NCI-H2029 treated with DMSO at 0.1 percent for 48 hours (cell line): Measurements from ENCODE around the gene CSE1L.
"Not testable (repeated sequence)": the region's sequence is repeated elsewhere in the genome, so short reads cannot be mapped to it uniquely, and the experiment has no call there.

Experiments
- DNase-seq: peaks from one replicate; lab custom pipeline; 2025; lab: John Stamatoyannopoulos, UW

Gene CSE1L

DNA sequence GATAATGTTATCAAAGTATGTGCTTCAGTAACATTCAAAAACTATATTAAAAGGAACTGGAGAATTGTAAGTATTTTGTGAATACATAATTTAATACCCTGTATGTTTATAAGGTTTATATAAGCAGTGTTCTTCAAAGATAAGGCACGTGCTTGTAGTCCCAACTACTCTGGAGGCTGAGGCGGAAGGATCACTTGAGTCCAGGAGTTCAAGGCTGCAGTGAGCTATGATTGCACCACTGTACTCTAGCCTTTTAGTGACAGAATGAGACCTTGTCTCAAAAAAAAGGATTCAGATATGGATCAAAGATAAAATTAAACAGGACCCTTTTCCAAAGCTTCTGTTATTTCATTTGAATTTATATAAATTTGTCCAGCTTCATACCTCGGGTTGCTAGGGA lies 17.2 kb downstream of the CSE1L start:
- DNase-seq: no peak

DNA sequence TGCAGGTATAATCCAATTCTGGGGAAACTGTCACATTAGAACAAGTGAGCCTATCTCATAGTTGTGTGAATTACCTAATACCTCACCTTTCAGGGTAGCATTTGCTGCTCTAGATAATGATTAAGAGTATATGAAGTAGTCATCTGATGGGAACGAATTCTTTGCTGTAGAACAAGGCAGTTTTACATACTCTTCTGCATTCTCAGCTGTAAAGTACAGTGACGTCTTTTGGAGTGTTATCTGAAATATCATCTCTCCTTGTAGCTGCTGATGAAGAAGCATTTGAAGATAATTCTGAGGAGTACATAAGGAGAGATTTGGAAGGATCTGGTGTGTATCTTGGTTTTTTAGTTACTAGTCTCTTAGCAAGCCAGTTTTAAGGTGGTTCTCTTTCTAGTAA lies 28.4 kb downstream of the CSE1L start:
- DNase-seq: no peak

DNA sequence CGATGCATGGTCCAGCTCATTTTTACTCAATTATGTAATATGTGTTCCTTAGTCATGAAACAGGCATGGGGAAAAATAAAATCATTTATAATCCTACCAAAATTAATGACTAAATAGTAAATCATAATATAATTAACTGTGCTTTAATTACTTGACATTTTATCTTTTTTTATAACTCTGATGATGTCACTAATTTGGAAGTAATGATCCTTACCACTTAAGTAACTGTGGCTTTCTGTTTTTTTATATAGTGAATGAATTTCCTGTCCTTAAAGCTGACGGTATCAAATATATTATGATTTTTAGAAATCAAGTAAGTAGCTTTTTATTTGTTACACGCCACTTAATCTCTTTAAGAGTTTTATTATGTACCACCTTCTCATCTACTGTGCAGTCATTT lies 32.2 kb downstream of the CSE1L start:
- no peak for DNase-seq

DNA sequence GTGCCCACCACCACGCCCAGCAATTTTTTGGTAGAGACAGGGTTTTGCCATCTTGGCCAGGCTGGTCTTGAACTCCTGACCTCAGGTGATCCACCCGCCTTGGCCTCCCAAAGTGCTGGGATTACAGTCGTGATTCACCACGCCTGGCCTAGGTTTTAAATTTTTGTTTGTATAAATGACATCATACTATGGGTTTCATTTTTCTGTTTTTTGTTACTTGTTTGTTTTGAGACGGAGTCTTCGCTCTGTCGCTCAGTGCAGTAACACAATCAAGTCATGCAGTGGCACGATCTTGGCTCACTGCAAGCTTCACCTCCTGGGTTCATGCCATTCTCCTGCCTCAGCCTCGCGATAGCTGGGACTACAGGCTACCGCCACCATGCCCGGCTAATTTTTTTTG lies 36.2 kb downstream of the CSE1L start:
- DNase-seq: not testable (repeated sequence)

DNA sequence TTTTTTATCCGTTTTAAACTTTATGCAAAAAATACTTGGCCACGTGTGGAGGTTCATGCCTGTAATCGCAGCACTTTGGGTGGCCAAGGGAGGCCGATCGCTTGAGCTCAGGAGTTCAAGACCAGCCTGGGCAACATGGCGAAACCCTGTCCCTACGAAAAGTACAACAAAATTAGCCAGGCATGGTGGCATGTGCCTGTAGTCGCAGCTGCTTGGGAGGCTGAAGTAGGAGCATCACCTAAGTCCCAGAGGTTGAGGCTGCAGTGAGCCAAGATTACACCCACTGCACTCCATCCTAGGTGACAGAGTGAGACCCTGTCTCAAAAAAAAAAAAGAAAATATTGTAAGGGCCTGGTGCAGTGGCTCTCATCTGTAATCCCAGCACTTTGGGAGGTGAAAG lies 45.0 kb downstream of the CSE1L start:
- DNase-seq: no peak

DNA sequence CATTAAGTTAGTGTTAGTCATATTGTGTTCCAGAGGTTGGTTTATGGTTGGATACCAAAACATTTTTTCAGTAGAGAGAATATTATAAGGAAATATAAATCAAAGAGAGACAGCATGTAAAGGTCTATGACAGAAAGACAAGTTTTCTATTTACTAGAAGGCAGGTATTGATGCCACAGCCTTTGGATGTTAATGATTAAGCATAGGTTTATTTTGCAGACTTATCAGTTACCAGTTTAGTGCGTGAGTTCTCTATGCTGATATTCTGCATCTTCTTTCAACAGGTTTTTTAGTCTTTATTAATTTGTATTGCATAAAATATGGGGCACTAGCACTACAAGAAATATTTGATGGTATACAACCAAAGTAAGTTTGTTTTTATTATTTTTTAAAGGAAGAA lies 45.6 kb downstream of the CSE1L start:
- no peak for DNase-seq

DNA sequence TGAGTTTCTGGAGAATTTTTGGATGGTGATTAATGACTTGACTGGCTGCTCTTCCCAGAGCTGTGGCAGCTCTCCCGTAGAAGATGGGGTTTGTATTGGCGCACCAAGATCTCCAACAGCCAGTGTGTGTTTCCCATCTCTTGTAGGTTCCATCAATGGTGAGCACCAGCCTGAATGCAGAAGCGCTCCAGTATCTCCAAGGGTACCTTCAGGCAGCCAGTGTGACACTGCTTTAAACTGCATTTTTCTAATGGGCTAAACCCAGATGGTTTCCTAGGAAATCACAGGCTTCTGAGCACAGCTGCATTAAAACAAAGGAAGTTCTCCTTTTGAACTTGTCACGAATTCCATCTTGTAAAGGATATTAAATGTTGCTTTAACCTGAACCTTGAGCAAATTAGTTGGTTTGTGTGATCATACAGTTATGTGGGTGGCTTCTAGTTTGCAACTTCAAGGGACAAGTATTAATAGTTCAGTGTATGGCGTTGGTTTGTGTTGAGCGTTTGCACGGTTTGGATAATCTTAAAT lies 50.2 kb downstream of the CSE1L start:
- DNase-seq: no peak

DNA sequence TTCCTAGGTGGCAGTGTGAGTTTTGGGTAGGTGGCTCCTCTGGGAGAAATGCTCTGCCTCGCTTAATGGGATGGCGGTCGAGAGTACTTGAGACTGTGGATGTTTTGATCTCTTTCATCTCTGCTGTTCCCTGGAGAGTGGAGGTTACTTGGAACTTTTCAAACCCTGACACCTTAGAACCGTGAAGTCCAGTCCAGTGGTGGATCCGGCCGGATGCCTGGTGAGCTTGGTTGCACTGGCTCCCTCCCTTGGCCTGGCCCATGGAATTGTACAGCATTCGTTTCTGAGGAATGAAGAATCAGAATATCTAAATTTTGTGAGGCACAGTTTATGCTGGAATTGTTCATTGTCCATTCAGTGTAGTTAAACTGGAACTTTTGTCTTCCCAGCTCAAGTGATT lies 51.0 kb downstream of the CSE1L start:
- no peak for DNase-seq

DNA sequence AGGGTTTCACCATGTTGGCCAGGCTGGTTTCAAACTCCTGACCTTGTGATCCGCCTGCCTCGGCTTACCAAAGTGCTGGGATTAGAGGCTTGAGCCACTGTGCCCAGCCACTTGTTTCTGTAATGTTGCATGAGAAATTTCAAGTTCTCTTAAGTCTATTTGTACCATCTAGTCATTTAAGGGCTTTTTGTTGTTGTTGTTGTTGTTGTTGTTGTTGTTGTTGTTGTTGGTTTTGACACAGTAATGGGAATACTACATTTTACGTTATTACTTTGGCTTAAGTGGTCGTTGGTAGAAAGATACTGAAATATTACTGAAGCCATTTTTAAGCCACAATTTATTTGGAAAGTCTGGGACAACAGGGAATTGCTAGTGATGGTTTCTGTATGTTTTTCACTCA lies 52.0 kb downstream of the CSE1L start:
- no peak for DNase-seq

DNA sequence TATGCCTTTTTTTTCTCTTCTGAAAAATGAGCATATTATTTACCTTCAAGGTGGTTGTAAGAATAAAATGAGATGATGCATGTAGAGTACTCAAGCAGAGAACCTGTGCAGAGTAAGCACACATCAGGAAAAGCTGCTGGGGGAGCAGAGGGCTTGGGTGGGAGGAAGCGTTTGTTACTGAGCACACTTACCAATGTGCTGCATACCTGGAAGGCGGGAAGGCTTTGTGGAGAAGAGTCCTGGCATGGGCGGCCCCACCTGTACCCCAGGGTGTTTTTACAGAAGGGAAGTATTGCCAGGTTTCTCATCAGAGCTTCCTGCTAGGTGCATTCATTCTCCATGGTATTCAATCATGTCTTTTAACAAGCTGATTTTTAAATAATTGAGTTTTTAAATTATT lies 52.9 kb downstream of the CSE1L start:
- DNase-seq: no peak

DNA sequence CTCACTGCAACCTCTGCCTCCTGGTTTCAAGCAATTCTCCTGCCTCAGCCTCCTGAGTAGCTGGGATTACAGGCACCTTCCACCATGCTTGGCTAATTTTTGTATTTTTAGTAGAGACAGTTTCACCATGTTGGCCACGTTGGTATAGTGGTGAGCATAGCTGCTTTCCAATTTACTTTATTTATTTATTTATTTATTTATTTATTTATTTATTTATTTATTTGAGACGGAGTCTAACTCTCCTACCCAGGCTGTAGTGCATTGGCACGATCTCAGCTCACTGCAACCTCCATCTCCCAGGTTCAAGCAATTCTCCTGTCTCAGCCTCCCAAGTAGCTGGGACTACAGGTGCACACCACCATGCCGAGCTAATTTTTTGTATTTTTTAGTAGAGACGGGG lies 54.2 kb downstream of the CSE1L start:
- DNase-seq: not testable (repeated sequence)

DNA sequence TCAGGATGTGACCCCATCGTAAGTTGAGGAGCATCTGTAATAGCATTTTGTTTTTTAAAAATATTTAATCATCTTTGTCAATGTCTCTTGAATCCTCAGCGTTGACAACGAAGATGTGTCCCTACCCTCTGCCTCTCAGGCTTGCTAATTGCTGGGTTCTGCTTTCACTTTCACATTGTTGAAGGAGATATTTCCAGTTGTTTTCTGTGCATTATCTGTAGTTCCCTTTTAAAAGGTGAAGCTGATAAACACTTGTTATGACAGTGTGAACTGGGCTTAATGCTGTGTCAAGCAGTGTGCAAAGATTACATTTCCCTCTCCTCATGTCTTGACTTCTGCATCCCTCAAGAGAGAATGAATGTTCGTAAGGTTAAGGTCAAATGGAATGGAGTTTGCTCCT lies 54.9 kb downstream of the CSE1L start:
- DNase-seq: no peak

DNA sequence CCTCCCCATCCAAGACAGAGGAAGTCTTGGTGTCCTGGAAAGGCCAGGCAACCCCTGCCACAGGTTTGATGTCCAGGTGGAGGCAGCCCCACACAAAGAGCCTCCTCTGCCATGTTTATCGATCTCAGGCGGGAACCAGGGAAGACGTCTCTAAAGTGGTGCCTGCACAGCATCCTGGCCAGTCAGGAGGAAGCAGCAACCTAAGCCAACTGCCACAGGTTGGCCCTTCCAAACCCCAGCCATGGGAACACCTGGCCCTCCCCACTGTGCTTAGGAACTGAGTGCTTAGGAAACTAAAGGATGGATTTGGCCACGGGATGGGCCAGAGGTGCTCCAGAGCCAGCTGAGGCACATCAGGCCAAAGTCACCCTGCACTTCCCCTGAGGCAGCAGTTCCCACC lies 56.9 kb downstream of the CSE1L start:
- DNase-seq: no peak

DNA sequence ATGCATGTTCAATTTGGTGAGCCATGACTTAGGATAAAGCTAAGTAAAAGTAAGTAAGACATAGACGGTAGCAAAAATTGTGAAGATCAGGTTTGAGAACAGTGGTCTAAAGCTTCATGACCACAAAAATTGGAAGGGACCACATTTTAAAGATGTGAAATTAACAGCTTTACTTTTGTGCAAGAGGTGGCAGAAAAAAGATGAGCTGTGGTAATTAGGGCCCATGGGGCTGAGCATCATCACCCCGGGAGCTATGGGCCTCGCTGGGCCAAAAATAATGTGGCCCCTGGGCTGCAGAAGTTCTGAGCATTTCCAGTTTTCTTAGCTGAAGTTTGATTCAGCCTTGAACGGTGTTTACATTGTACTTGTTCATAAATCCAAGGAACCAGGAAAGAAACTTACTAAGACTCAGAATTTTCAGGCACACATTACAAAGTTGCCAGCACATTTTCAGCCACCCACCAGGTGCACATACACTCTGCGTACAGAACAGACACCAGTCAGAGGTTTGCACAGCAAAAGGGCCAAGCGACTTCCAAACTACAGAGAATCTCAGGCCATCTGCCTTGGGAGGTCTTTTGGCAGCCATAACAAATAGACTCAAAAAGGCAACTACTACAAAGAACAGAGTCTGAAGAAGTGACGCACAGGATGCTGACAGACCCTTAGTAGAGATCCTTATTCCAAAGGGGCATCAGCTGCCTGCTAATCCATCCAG lies 57.7 kb downstream of the CSE1L start:
- DNase-seq: no peak

DNA sequence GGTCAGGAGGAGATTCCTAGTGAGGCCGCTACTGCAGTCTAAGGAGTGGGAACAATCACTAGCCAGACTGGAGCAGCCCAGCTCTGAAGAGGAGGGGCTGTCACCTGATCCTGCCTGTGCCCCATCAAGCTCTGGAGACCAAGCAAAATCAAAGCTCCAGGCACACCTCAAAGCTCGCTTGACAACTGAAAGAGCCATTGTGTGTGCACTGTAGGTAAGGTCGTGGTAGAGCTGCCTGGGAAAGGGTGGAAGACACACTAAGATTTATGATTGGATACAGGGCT lies 58.2 kb downstream of the CSE1L start:
- no peak for DNase-seq

DNA sequence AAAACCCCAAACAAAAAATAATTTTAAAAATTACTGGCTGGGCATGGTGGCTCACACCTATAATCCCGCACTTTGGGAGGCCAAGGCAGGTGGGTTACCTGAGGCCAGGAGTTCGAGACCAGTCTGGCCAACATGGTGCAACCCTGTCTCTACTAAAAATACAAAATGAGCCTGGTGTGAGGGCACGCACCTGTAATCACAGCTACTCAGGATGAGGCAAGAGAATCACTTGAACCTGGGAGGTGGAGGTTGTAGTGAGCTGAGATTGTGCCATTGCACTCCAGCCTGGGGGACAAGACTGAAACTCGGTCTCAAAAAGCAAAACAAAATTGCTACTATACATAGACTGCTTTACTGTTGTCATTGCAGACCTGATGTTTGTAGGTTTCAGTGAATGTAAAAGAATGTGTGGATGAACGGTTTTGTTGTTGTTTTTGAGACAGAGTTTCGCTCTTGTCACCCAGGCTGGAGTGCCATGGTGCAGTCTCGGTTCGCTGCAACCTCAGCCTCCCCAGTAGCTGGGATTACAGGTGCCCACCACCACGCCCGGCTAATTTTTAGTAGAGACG lies 59.0 kb downstream of the CSE1L start:
- DNase-seq: not testable (repeated sequence)

DNA sequence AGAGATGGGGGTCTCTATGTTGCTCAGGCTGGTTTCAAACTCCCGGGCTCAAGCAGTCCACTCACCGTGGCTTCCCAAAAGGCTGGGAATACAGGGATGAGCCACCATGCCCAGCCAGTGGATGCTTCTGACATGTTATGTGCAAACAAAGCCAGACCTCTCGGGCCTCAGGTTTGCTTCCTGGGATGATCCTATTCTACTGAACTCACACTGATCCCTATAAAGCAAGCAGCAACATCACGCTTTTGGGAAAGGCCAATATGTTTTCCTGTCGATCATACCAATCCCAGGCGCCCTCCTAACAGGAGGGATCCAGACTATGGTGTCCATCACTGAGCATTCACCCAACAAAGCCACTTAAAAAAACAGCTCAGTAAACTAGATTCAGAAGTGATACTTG lies 60.2 kb downstream of the CSE1L start:
- no peak for DNase-seq

DNA sequence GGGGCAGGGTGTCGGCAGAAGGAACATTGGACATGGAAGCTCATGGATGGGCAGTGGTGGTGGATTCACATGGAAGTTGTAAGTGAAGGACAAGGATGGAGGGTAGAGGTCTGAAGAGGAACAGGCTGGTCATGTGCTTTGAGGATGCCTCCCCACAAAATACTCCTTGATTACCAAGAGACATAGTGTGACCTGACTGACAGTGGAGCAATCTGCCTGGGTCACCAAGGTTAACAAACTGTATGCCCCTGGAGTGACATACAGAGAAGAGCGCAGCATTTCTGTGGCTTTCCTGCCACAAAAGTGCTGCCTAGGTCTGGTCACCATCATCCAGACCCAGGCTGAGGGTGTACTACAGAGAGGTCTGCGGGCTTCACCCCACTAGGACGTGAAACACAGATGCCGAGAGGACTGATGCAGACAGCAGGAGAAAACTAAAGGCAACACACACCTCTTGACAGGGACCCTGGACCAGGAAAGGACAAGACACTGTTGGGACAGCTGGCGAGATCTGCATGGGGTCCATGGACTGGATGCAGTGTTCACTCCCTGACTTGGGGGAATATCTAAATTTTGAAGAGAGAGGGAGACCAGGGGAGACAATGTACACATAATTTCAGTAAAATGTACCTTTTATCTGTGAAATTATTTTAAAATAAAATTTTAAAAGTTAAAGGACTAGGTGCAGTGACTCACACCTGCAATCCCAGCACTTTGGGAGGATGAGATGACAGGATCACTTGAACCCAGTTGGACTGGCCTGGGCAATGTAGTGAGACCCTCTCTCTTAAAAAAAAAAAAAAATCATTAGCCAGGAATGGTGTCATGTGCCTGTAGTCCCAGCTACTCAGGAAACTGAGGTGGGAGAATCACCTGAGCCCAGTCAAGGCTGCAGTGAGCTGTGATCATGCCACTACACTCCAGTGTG lies 64.9 kb downstream of the CSE1L start:
- no peak for DNase-seq

DNA sequence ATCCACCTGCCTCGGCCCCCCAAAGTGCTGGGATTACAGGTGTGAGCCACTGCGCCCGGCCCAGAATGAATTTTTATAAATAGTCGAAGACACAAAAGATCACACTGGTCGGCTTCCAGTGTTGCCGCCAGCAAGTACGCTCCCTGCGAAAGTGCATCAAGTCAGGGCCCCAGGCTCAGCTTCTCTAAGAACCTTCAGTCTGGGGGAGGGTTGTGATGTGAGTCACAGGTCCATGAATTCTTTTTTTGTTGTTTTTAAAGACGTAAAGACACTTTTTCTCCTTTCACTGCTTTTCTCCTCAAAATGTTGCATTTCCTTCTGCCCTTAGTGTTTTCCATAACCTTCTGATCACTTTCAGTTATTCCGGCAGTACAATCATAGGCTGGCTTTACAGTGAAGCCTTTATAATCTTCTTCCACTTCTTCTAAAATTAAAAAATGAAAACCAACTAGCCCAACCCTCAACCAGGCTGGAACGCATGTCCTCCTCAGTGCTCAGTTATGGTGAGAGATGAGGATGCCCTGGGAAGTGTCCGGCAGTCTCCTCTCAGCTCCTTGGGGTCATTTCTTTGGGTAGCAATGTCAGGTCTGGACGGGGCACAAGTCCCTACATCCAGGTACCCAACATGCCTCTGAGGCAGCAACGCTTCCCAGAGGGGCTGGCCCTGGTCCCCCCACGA lies 66.6 kb downstream of the CSE1L start:
- DNase-seq: no peak

DNA sequence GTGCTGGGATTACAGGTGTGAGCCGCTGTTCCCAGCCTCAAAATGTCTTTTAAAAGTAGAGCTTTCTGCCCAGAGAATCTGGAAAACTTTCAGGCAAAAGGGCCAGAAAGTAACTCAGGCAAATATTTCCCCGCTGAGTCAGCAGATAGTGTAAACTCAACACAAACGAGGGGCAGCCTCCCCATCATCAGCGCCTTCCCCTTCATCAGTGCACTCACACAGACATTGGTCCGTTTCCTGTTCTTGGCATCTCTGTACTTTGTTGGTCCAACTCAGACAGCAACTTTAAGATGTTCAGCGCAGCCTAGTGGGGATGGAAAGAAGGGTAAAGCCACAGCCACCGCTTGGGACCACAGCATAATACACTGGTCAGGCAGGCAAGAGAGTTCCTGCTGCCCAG lies 69.5 kb downstream of the CSE1L start:
- no peak for DNase-seq

DNA sequence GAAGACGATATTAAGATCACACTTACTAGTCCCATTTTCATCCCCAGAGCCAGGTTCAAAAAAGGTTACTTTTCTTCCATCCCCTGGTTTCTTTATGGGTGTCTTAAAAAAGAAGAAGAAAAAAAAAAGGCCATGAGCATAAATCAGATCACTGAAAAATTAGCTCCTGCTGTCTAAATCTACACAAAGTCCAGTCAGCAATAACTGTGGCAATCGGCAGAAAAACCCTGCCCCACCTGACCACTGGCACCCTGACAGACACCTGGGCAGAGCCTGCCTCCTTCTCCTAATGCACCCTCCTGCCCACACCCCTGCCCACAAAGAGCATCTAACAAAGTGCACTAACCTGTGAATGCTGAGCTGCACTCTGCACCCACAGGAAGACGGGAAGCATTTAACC lies 72.2 kb downstream of the CSE1L start:
- no peak for DNase-seq

DNA sequence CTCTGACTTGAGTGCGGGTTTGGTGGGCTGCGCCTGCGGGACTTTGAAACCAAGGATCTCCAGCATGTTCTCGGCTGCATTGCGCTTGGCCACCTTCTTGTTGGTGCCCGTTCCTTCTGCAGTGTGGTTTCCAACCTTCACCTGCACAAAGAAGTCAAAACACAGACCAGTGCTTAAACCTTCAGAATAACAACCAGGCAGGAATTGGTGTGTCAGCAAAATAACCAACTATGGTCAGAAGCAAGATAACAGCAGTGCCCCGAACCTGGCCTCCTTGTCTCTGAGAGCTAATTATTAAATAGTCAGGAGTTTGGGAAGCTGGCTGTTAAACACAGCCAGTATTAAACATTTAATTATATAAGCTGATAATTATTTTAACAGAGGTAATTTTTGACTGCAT lies 73.9 kb downstream of the CSE1L start:
- DNase-seq: no peak

DNA sequence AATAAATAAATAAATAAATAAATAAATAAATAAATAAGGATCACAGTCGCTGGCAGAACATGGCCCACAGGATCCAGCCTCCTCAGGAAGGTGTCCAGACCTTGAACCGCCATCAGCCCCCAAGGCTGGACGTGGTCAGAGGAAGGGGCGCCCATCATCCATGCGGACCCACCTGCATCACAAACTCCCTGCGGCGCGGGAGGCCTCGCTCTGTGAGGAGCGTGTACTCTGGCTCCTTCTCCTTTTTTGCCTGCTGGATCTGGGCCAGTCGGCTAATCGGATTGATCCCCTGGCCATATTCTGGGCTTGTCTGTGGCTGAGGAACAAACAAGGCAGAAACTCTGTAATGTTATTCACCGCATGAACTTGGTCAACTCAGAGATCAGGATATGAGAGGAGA lies 76.8 kb downstream of the CSE1L start:
- no peak for DNase-seq
